Neuronal stem cell (in vitro differentiated cells): ENCODE measurements around the gene ARID4B.
"Not testable (repeated sequence)": the region's sequence is repeated elsewhere in the genome, so short reads cannot be mapped to it uniquely, and the experiment has no call there.

Source experiments
- DNase-seq: peaks from one replicate; pipeline ENCODE4 v3.0.0-alpha.2; 2013; ENCODE audit warnings: low spot score
- H2AFZ ChIP-seq: one replicate; pipeline ENCODE4 v1.6.1; 2013; ENCODE audit warnings: mild to moderate bottlenecking, low read length, inconsistent platforms
- H2AK5ac ChIP-seq: 2 replicates; pipeline ENCODE4 v1.6.1; 2013; ENCODE audit warnings: low read depth, mild to moderate bottlenecking, inconsistent platforms, low read length, moderate library complexity, mixed read lengths
- H2BK120ac ChIP-seq: 2 replicates; pipeline ENCODE4 v1.6.1; 2013; ENCODE audit warnings: low read depth, mild to moderate bottlenecking, inconsistent platforms, low read length, moderate library complexity, mixed read lengths
- H2BK12ac ChIP-seq: one replicate; pipeline ENCODE4 v1.6.1; 2013; ENCODE audit warnings: low read length, inconsistent platforms
- H2BK15ac ChIP-seq: 2 replicates; pipeline ENCODE4 v1.6.1; 2013; ENCODE audit warnings: mild to moderate bottlenecking, low read length, inconsistent platforms, mixed read lengths
- H2BK5ac ChIP-seq: one replicate; pipeline ENCODE4 v1.6.1; 2013; ENCODE audit warnings: inconsistent platforms, mild to moderate bottlenecking, low read length, moderate library complexity
- H3K14ac ChIP-seq: one replicate; pipeline ENCODE4 v1.6.1; 2013; ENCODE audit warnings: low read length, inconsistent platforms
- H3K18ac ChIP-seq: 2 replicates; pipeline ENCODE4 v1.6.1; 2013; ENCODE audit warnings: low read length, inconsistent platforms
- H3K23ac ChIP-seq: 2 replicates; pipeline ENCODE4 v1.6.1; 2013; ENCODE audit warnings: low read depth, mild to moderate bottlenecking, mixed read lengths, low read length, inconsistent platforms; ENCODE audit not compliant: poor library complexity
- H3K27ac ChIP-seq: replicated peaks from 3 replicates; pipeline ENCODE4 v1.5.1; 2013; ENCODE audit warnings: low read length, inconsistent platforms
- H3K27me3 ChIP-seq, 3 experiments: 2 replicates each; pipeline ENCODE4 v1.6.1; 2013; ENCODE audit warnings: low read length in 3 of 3, mild to moderate bottlenecking in 2 of 3, inconsistent platforms in 1 of 3, low read depth in 1 of 3, mixed read lengths in 1 of 3, moderate library complexity in 1 of 3; ENCODE audit not compliant: control insufficient read depth in 3 of 3, insufficient read depth in 3 of 3
- H3K36me3 ChIP-seq, 2 donors: replicated peaks in 1 of 2; 2 replicates each; pipeline ENCODE4 v1.6.1; 2013; ENCODE audit warnings: low read length in 2 of 2; ENCODE audit not compliant: control insufficient read depth in 2 of 2, insufficient read depth in 2 of 2
- H3K4ac ChIP-seq: 2 replicates; pipeline ENCODE4 v1.6.1; 2013; ENCODE audit warnings: inconsistent platforms, mild to moderate bottlenecking, low read length, moderate library complexity
- H3K4me1 ChIP-seq, 2 donors: 1 replicate in 1 of 2; 2 replicates in 1 of 2; pipeline ENCODE4 v1.6.1; 2013; ENCODE audit warnings: low read length in 2 of 2, low read depth in 1 of 2; ENCODE audit not compliant: control insufficient read depth in 2 of 2, insufficient read depth in 1 of 2
- H3K4me2 ChIP-seq: one replicate; pipeline ENCODE4 v1.6.1; 2013; ENCODE audit warnings: mild to moderate bottlenecking, low read length, inconsistent platforms; ENCODE audit not compliant: insufficient read depth, poor library complexity, severe bottlenecking
- H3K4me3 ChIP-seq, 2 donors: 2 replicates each; pipeline ENCODE4 v1.5.1; 2013; ENCODE audit warnings: low read length in 2 of 2, mild to moderate bottlenecking in 2 of 2, inconsistent platforms in 1 of 2, moderate library complexity in 1 of 2
- H3K79me1 ChIP-seq: one replicate; pipeline ENCODE4 v1.6.1; 2013; ENCODE audit warnings: low read depth, mild to moderate bottlenecking, inconsistent platforms, low read length, moderate library complexity
- H3K9ac ChIP-seq: one replicate; pipeline ENCODE4 v1.6.1; 2013; ENCODE audit warnings: mild to moderate bottlenecking, low read depth, low read length, inconsistent platforms; ENCODE audit not compliant: poor library complexity
- H3K9me3 ChIP-seq, 2 donors: replicated peaks in 1 of 2; 2 replicates each; pipeline versions ENCODE3 to v1.6.1; 2013; ENCODE audit warnings: low read length in 2 of 2, mild to moderate bottlenecking in 2 of 2, inconsistent platforms in 1 of 2, low read depth in 1 of 2, mixed read lengths in 1 of 2, moderate library complexity in 1 of 2; ENCODE audit not compliant: control insufficient read depth in 2 of 2, insufficient read depth in 1 of 2
- H4K8ac ChIP-seq: one replicate; pipeline ENCODE4 v1.6.1; 2013; ENCODE audit warnings: low read depth, mild to moderate bottlenecking, inconsistent platforms, low read length, moderate library complexity
- H4K91ac ChIP-seq: one replicate; pipeline ENCODE4 v1.6.1; 2013; ENCODE audit warnings: low read length, low read depth, mild to moderate bottlenecking, inconsistent platforms; ENCODE audit not compliant: poor library complexity
- WGBS, 2 donors: extraction: QIAGEN DNeasy Blood & Tissue Kit; methylation state at CpG; one replicate each; pipeline ENCODE4 v1.1.7; 2013; ENCODE audit warnings: missing lambda C conversion rate in 2 of 2, mixed read lengths in 1 of 2; ENCODE audit not compliant: insufficient read length in 2 of 2, insufficient replicate concordance in 1 of 2; ENCODE audit errors: extremely low coverage in 2 of 2; 5-methylcytosine and 5-hydroxymethylcytosine counted together

Gene ARID4B

GRCh38 chr1:235287208-235287882, 40.6 kb downstream of the ARID4B start:
- H3K36me3 ChIP-seq = no peaks in the 10 kb centered on the region
- H4K91ac ChIP-seq = no peak overlapping the region
- H3K4me1 ChIP-seq = no peaks in the 10 kb centered on the region
- no peak overlapping the region for H3K9ac ChIP-seq
- no peaks in the 10 kb centered on the region for H3K27me3 ChIP-seq
- H3K18ac ChIP-seq = no peak overlapping the region
- no peak overlapping the region for H2AK5ac ChIP-seq
- H4K8ac ChIP-seq = no peak overlapping the region
- H2AFZ ChIP-seq = no peak overlapping the region
- H3K4me3 ChIP-seq = no peak overlapping the region
- no peak for DNase-seq
- H2BK5ac ChIP-seq = no peak overlapping the region
- peaks cover 6% of the 10 kb centered on the region for H3K79me1 ChIP-seq
- no peak overlapping the region for H3K4me2 ChIP-seq
- WGBS, 2 donors = no CpG with 5 or more reads among the region's 4 CpGs
- H2BK12ac ChIP-seq = no peak overlapping the region
- no peak overlapping the region for H3K4ac ChIP-seq
- H3K23ac ChIP-seq = no peak overlapping the region
- H3K27ac ChIP-seq = no peak overlapping the region
- H2BK15ac ChIP-seq = no peak overlapping the region
- H3K9me3 ChIP-seq = peaks cover 0 to 3% of the 10 kb centered on the region in 2 donors
- H3K14ac ChIP-seq = no peak overlapping the region
- no peak overlapping the region for H2BK120ac ChIP-seq

DNA sequence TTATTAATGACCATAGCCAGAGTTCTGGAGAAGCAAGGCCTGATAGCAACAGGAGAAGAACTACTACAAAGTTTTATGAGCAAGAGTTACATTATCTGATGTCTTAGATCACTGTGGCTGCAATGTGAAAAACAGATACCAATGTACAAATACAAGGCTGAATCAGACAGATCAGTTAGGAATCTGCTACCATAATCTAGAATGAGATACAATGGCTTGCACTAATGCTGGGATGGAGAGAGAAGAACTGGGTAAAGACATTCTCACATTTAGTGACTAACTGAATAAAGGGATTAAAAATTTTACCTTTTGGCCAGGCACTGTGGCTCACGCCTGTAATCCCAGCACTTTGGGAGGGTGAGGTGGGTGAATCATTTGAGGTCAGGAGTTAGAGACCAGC, 41.3 kb downstream of the ARID4B start:
- no peak overlapping the region for H2BK15ac ChIP-seq
- no peaks in the 10 kb centered on the region for H3K4me1 ChIP-seq
- no peak overlapping the region for H2BK120ac ChIP-seq
- H3K14ac ChIP-seq = no peak overlapping the region
- no peak overlapping the region for H3K4ac ChIP-seq
- WGBS, 2 donors = no CpG with 5 or more reads among the region's 1 CpG
- no peaks in the 10 kb centered on the region for H3K36me3 ChIP-seq
- no peak overlapping the region for H4K8ac ChIP-seq
- H4K91ac ChIP-seq = no peak overlapping the region
- no peak overlapping the region for H3K23ac ChIP-seq
- H3K27me3 ChIP-seq = no peaks in the 10 kb centered on the region
- H3K18ac ChIP-seq = no peak overlapping the region
- no peak overlapping the region for H3K9ac ChIP-seq
- DNase-seq = no peak
- peaks cover 6% of the 10 kb centered on the region for H3K79me1 ChIP-seq
- H3K4me3 ChIP-seq = no peak overlapping the region
- H3K9me3 ChIP-seq = peaks cover 0 to 3% of the 10 kb centered on the region in 2 donors
- H3K4me2 ChIP-seq = no peak overlapping the region
- no peak overlapping the region for H2AK5ac ChIP-seq
- no peak overlapping the region for H2AFZ ChIP-seq
- H2BK5ac ChIP-seq = no peak overlapping the region
- no peak overlapping the region for H3K27ac ChIP-seq
- H2BK12ac ChIP-seq = no peak overlapping the region

DNA sequence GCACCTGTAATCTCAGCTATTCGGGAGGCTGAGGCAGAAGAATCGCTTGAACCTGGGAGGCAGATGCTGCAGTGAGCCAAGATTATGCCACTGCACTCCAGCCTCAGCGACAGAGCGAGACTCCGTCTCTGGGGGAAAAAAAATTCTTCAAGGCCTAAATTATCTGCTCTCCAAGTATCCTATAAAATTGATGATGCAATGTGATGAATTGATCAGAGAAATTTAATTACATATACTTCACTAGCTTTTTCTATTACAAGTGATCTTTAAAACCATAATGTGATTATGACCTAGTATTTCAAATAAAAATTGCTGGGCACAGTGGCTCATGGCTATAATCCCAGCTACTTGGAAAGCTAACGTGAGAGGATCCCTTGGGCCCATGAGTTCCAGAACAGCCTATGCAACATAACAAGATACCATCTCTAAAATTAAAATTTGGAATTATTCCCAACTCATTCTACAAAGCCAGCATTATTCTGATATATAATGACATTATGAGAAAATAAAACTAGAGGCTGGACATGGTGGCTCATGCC, 43.7 kb downstream of the ARID4B start:
- no peak for DNase-seq
- Histone ChIP-seq H3K4me1 (peaks cover 0 to 3% of the 10 kb centered on the region in 2 donors), H2BK5ac (no peak overlapping the region), H3K4ac (no peak overlapping the region), H3K79me1 (peaks cover 9% of the 10 kb centered on the region), H3K9me3 (peaks cover 0 to 3% of the 10 kb centered on the region in 2 donors), H3K9ac (no peak overlapping the region), H2AK5ac (no peak overlapping the region), H2BK15ac (no peak overlapping the region), H3K4me3 (no peak overlapping the region), H4K8ac (no peak overlapping the region), H3K23ac (no peak overlapping the region), H4K91ac (no peak overlapping the region), H3K27me3 (no peaks in the 10 kb centered on the region), H3K36me3 (peaks cover 0 to 2% of the 10 kb centered on the region in 2 donors), H2BK120ac (no peak overlapping the region), H2AFZ (no peak overlapping the region), H3K4me2 (no peak overlapping the region), H3K14ac (no peak overlapping the region), H3K27ac (no peak overlapping the region), H3K18ac (no peak overlapping the region), H2BK12ac (no peak overlapping the region)
- no CpG with 5 or more reads among the region's 6 CpGs for WGBS, 2 donors

- H3K4me2 ChIP-seq, H3K9ac ChIP-seq, H4K91ac ChIP-seq, H3K27ac ChIP-seq, H3K79me1 ChIP-seq, H2AFZ ChIP-seq, H2BK5ac ChIP-seq, H4K8ac ChIP-seq, H3K9me3 ChIP-seq, H3K18ac ChIP-seq, H3K4me3 ChIP-seq, H2AK5ac ChIP-seq, H3K4ac ChIP-seq, H2BK120ac ChIP-seq, H2BK15ac ChIP-seq, H3K14ac ChIP-seq, DNase-seq, H3K4me1 ChIP-seq, H2BK12ac ChIP-seq, H3K23ac ChIP-seq, H3K27me3 ChIP-seq, H3K36me3 ChIP-seq: not testable (repeated sequence)
- no CpG with 5 or more reads among the region's 13 CpGs for WGBS, 2 donors
Measured at GRCh38 chr1:235283636-235284035, 44.3 kb downstream of the ARID4B start.
